GM18520 (cell line): ENCODE data around the gene HMX1.

Source experiments
- ATAC-seq: cut with Tn5 transposase; IDR thresholded peaks from one replicate; pipeline ENCODE4 v1.9.1; 2021; ENCODE audit not compliant: unreplicated experiment

Gene HMX1

GRCh38 chr4:8893227-8893623 lies 21.6 kb upstream of the HMX1 start:
- no peak for ATAC-seq

GRCh38 chr4:8892556-8893226 lies 21.1 kb upstream of the HMX1 start:
- no peak for ATAC-seq

GRCh38 chr4:8891646-8892555 lies 20.3 kb upstream of the HMX1 start:
- no peak for ATAC-seq

- no peak for ATAC-seq
These were observed 19.6 kb upstream of the HMX1 start for GRCh38 chr4:8891255-8891645.

GRCh38 chr4:8888856-8889255 lies 17.2 kb upstream of the HMX1 start:
- no peak for ATAC-seq

GRCh38 chr4:8886612-8887406 lies 15.2 kb upstream of the HMX1 start:
- no peak for ATAC-seq

- ATAC-seq, result no peak
These were observed 10.6 kb upstream of the HMX1 start for GRCh38 chr4:8882239-8882638.

GRCh38 chr4:8880851-8881250 lies 9.2 kb upstream of the HMX1 start:
- ATAC-seq, result no peak

- ATAC-seq, result no peak
These were observed 7.9 kb upstream of the HMX1 start for GRCh38 chr4:8879574-8879973.

- ATAC-seq, result no peak
These were observed 6.8 kb upstream of the HMX1 start for GRCh38 chr4:8878421-8878820.

- no peak for ATAC-seq
These were observed 6.1 kb upstream of the HMX1 start for GRCh38 chr4:8877780-8878040.

GRCh38 chr4:8876982-8877779 lies 5.5 kb upstream of the HMX1 start:
- no peak for ATAC-seq

- no peak for ATAC-seq
These were observed 3.4 kb upstream of the HMX1 start for GRCh38 chr4:8874896-8875680.

- no peak for ATAC-seq
These were observed 2.6 kb upstream of the HMX1 start for GRCh38 chr4:8874003-8874895.

- no peak for ATAC-seq
These were observed 1.0 kb upstream of the HMX1 start for GRCh38 chr4:8872402-8873291.

GRCh38 chr4:8870647-8871416 lies 807 bp downstream of the HMX1 start:
- ATAC-seq, result no peak

GRCh38 chr4:8869898-8870646 lies 1.6 kb downstream of the HMX1 start:
- ATAC-seq, result no peak
